HG03469 (cell line): ENCODE measurements around the gene OXT.
A peak's percentile ranks its signal among the peaks of the same experiment; 100 is the strongest.
"Not testable (repeated sequence)": the region's sequence is repeated elsewhere in the genome, so short reads cannot be mapped to it uniquely, and the experiment has no call there.

Experiments used
- ATAC-seq: cut with Tn5 transposase; IDR thresholded peaks from one replicate; pipeline ENCODE4 v1.9.1; 2021; ENCODE audit warnings: mild to moderate bottlenecking, moderate library complexity, moderate number of reproducible peaks; ENCODE audit not compliant: unreplicated experiment

Gene OXT

GRCh38 chr20:3071610-3072529 is at the start of gene OXT:
Gene OXT (plus strand): TSS chr20:3071620. CDS start chr20:3071656, 36 bp downstream.
- no peak for ATAC-seq

- ATAC-seq = no peak
Observed at GRCh38 chr20:3021777-3022176, 49.6 kb upstream of the OXT start.

DNA sequence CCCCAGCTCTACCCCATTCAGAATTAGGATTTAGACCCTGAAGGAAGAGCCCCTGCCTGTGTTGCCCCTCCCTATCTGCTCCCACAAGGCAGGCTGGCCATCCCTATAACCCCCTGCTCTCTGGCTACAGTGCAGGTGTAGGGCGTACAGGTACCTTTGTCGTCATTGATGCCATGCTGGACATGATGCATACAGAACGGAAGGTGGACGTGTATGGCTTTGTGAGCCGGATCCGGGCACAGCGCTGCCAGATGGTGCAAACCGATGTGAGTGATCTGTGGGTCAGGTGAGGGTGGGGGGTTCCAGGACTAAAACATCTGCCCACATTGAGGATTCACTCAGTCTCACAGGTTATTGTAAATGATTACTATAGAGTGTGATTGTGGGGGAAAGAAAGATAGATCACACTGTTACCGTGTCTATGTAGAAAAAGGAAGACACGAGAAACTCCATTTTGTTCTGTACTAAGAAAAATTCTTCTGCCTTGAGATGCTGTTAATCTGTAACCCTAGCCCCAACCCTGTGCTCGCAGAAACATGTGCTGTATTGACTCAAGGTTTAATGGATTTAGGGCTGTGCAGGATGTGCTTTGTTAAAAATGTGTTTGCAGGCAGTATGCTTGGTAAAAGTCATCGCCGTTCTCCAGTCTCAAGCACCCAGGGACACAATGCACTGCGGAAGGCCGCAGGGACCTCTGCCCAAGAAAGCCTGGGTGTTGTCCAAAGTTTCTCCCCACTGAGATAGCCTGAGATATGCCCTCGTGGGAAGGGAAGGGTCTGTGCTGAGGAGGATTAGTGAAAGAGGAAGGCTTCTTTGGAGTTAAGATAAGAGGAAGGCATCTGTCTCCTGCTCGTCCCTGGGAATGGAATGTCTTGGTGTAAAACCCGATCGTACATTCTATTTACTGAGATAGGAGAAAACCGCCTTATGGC is 48.6 kb upstream of the OXT start:
- not testable (repeated sequence) for ATAC-seq

GRCh38 chr20:3027987-3028386 is 43.4 kb upstream of the OXT start:
- no peak for ATAC-seq

GRCh38 chr20:3031524-3032147 is 39.8 kb upstream of the OXT start:
- no peak for ATAC-seq

- no peak for ATAC-seq
Observed at GRCh38 chr20:3032624-3033023, 38.8 kb upstream of the OXT start.

- ATAC-seq = no peak
Observed at GRCh38 chr20:3037654-3038053, 33.8 kb upstream of the OXT start.

- no peak for ATAC-seq
Observed at GRCh38 chr20:3038454-3038853, 33.0 kb upstream of the OXT start.

GRCh38 chr20:3039426-3039825 is 32.0 kb upstream of the OXT start:
- no peak for ATAC-seq

- no peak for ATAC-seq
Observed at GRCh38 chr20:3040086-3040485, 31.3 kb upstream of the OXT start.

- no peak for ATAC-seq
Observed at GRCh38 chr20:3041854-3042409, 29.5 kb upstream of the OXT start.

GRCh38 chr20:3042625-3043024 is 28.8 kb upstream of the OXT start:
- no peak for ATAC-seq

DNA sequence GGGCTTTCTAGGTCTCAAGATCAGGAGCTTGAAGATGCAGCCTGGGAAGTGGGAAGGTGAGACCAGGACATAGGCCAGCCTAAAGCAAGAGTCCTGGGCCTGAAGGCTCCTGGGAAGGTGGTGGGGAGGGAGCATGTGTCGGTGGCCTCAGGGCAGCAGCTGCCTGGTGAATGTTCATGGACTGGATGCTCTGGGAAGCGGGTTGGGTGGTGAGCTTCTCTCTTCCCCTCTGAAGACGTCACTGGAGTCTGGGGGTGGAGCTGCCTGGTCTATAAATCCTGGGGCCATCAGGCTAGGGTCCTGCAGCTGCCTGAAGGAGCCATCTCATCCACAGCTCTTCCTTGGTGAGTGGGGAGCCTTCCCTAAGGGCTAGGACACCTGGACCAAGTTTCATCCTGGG is 28.1 kb upstream of the OXT start, which contains the start of gene GNRH2:
Gene GNRH2 (plus strand): TSS at position 301 of the 400 bp plus-strand sequence. CDS start 793 bp downstream, outside the sequence.
- ATAC-seq = no peak

GRCh38 chr20:3044336-3044965 is 27.0 kb upstream of the OXT start:
- ATAC-seq = no peak

- no peak for ATAC-seq
Observed at GRCh38 chr20:3045042-3045815, 26.2 kb upstream of the OXT start.

GRCh38 chr20:3045816-3046676 is 25.4 kb upstream of the OXT start, which contains the start of gene MRPS26:
Gene MRPS26 (plus strand): TSS chr20:3046052. CDS start chr20:3046069, 17 bp downstream.
- ATAC-seq = peak; percentile 76

- ATAC-seq = no peak
Observed at GRCh38 chr20:3046677-3047462, 24.6 kb upstream of the OXT start.
